Esophagus squamous epithelium (tissue), 5 donors: ENCODE results near the gene PDXDC1. TPM values are rescaled to one million over a fixed set of nuclear protein-coding genes. Genes with fewer than 3 reads are reported as not detected.
"Not testable (repeated sequence)": the region's sequence is repeated elsewhere in the genome, so short reads cannot be mapped to it uniquely, and the experiment has no call there.

Experiments used
- DNase-seq: peaks from one replicate; lab custom pipeline; 2025; lab: John Stamatoyannopoulos, UW
- H3K27ac ChIP-seq, 4 donors: fragments of 200-600 bp; sonication (generic); one replicate each; pipeline ENCODE4 v1.5.1; 2016 to 2019; ENCODE audit warnings: mild to moderate bottlenecking in 1 of 4
- H3K27me3 ChIP-seq, 4 donors: fragments of 200-600 bp; sonication (generic); 1 replicate in 3 of 4; 2 replicates in 1 of 4; pipeline versions ENCODE4 v1.5.1 to v1.6.0; 2017 to 2021; ENCODE audit warnings: antibody characterized with exemption in 1 of 4
- H3K36me3 ChIP-seq, 3 donors: fragments of 200-600 bp; sonication (generic); one replicate each; pipeline ENCODE4 v1.5.1; 2016 to 2019
- H3K4me1 ChIP-seq, 3 donors: fragments of 200-600 bp; sonication (generic); one replicate each; pipeline ENCODE4 v1.5.1; 2017 to 2019
- H3K4me3 ChIP-seq, 4 donors: fragments of 200-600 bp; sonication (generic); 1 replicate in 3 of 4; 2 replicates in 1 of 4; pipeline ENCODE4 v1.5.1; 2016 to 2019; ENCODE audit warnings: mild to moderate bottlenecking in 2 of 4, moderate library complexity in 1 of 4
- H3K9me3 ChIP-seq, 3 donors: fragments of 200-600 bp; sonication (generic); one replicate each; pipeline ENCODE4 v1.5.1; 2016 to 2019
- CTCF ChIP-seq, 6 experiments: fragments of 450-650 bp in 4 of 6; fragments of 200-600 bp in 2 of 6; sonication (generic) in 2 of 6; IDR thresholded peaks; one replicate each; pipeline ENCODE4 v1.5.1; 2016 to 2019; ENCODE audit warnings: antibody characterized with exemption in 6 of 6, mild to moderate bottlenecking in 4 of 6, moderate library complexity in 4 of 6
- WGBS, 2 donors: methylation state at CpG; one replicate each; pipeline ENCODE4 v1.1.5; 2018; 5-methylcytosine and 5-hydroxymethylcytosine counted together
- intact Hi-C: fragments of 100-400 bp; cut with DNase I; formaldehyde crosslinking; loops from one replicate; pipeline ENCODE4 v1.15.0; 2022
- total RNA-seq, 4 donors: library from RNA; depleted of rRNA; stranded (reverse); fragments of >200 nt; gene quantifications; one replicate each; pipeline ENCODE4 v1.1.0, GENCODE V29; 2016
- donor health status: DM: yes; HTN: yes; CAD: no.

Gene PDXDC1
- total RNA-seq, 4 donors from 2014 or later = 40.3 to 76.5 (median 53.9) TPM

- Histone ChIP-seq H3K4me3 (peak overlapping the region; percentile 57 to 73 (median 68)), H3K27ac (peak overlapping the region; percentile 88 to 94 (median 92)), H3K4me1 (peaks cover 2 to 51% (median 12%) of the 10 kb centered on the region in 3 donors)
- DNase-seq, intact Hi-C loops, H3K27me3 ChIP-seq, H3K36me3 ChIP-seq, H3K9me3 ChIP-seq: not testable (repeated sequence)
- TF ChIP-seq CTCF (IDR thresholded peaks at IDR 0.05) = peak in 2 of 6 experiments; percentile 29 to 36
- 1 to 10% methylated on average over 2 to 23 of the region's 47 CpGs for WGBS, 2 donors
Measured at GRCh38 chr16:14975418-14976194, 780 bp downstream of the PDXDC1 start.

GRCh38 chr16:14976971-14977736 is 2.3 kb downstream of the PDXDC1 start:
- WGBS, 2 donors = 57 to 81% methylated on average over 10 to 13 of the region's 16 CpGs

GRCh38 chr16:14978281-14978680 is 3.5 kb downstream of the PDXDC1 start:
- H3K4me3 ChIP-seq, DNase-seq, H3K27ac ChIP-seq, intact Hi-C loops, H3K27me3 ChIP-seq, H3K36me3 ChIP-seq, H3K9me3 ChIP-seq: not testable (repeated sequence)
- peaks cover 6 to 71% (median 16%) of the 10 kb centered on the region in 3 donors for H3K4me1 ChIP-seq
- WGBS, 2 donors = 96% methylated on average over 8 of the region's 8 CpGs

More at GRCh38 chr16:14976971-14977736, 2.3 kb downstream of the PDXDC1 start:
- H3K4me3 ChIP-seq, H3K27me3 ChIP-seq, intact Hi-C loops, H3K36me3 ChIP-seq, DNase-seq, H3K9me3 ChIP-seq, H3K27ac ChIP-seq: not testable (repeated sequence)
- peaks cover 3 to 60% (median 13%) of the 10 kb centered on the region in 3 donors for H3K4me1 ChIP-seq

GRCh38 chr16:14978908-14979307 is 4.1 kb downstream of the PDXDC1 start:
- H3K27me3 ChIP-seq, intact Hi-C loops, H3K9me3 ChIP-seq, DNase-seq, H3K4me3 ChIP-seq, H3K36me3 ChIP-seq: not testable (repeated sequence)
- WGBS, 2 donors = 72 to 80% methylated on average over 3 to 4 of the region's 4 CpGs
- peaks cover 6 to 69% (median 14%) of the 10 kb centered on the region in 3 donors for H3K4me1 ChIP-seq
- peak overlapping the region in 1 of 4 donors; percentile 1 for H3K27ac ChIP-seq

- Histone ChIP-seq H3K27ac (peak overlapping the region in 1 of 4 donors; percentile 72), H3K36me3 (peaks cover 0 to 22% (median 0%) of the 10 kb centered on the region in 3 donors), H3K4me1 (peaks cover 3 to 55% (median 8%) of the 10 kb centered on the region in 3 donors)
- H3K27me3 ChIP-seq, H3K4me3 ChIP-seq, intact Hi-C loops, H3K9me3 ChIP-seq, DNase-seq: not testable (repeated sequence)
- WGBS, 2 donors = 72 to 80% methylated on average over 3 of the region's 3 CpGs
Measured at GRCh38 chr16:14981234-14981633, 6.4 kb downstream of the PDXDC1 start.

GRCh38 chr16:14982521-14982920 is 7.7 kb downstream of the PDXDC1 start:
- WGBS, 2 donors = 38% methylated on average over 1 of the region's 2 CpGs; no CpG with 5 or more reads in 1 of the 2 donors
- H3K4me1 ChIP-seq = peaks cover 3 to 42% (median 7%) of the 10 kb centered on the region in 3 donors
- DNase-seq, H3K4me3 ChIP-seq, H3K27me3 ChIP-seq, H3K9me3 ChIP-seq, intact Hi-C loops: not testable (repeated sequence)
- peak overlapping the region; percentile 5 to 72 (median 62) for H3K27ac ChIP-seq
- H3K36me3 ChIP-seq = peaks cover 0 to 31% (median 0%) of the 10 kb centered on the region in 3 donors

- WGBS, 2 donors = 83 to 84% methylated on average over 8 of the region's 8 CpGs
- intact Hi-C loops, H3K27ac ChIP-seq, H3K27me3 ChIP-seq, DNase-seq, H3K9me3 ChIP-seq, H3K4me3 ChIP-seq, H3K4me1 ChIP-seq: not testable (repeated sequence)
- peaks cover 0 to 59% (median 0%) of the 10 kb centered on the region in 3 donors for H3K36me3 ChIP-seq
Measured at GRCh38 chr16:14988092-14988491, 13.3 kb downstream of the PDXDC1 start.

GRCh38 chr16:14988661-14989191 is 13.9 kb downstream of the PDXDC1 start:
- H3K27ac ChIP-seq, DNase-seq, H3K4me1 ChIP-seq, H3K4me3 ChIP-seq, H3K27me3 ChIP-seq, intact Hi-C loops, H3K9me3 ChIP-seq: not testable (repeated sequence)
- 95 to 97% methylated on average over 17 to 20 of the region's 25 CpGs for WGBS, 2 donors
- H3K36me3 ChIP-seq = peaks cover 0 to 59% (median 0%) of the 10 kb centered on the region in 3 donors

GRCh38 chr16:14989291-14990281 is 14.8 kb downstream of the PDXDC1 start:
- H3K4me1 ChIP-seq, DNase-seq, H3K27ac ChIP-seq, intact Hi-C loops, H3K9me3 ChIP-seq, H3K27me3 ChIP-seq: not testable (repeated sequence)
- 91 to 99% methylated on average over 12 to 33 of the region's 98 CpGs for WGBS, 2 donors
- peaks cover 0 to 58% (median 0%) of the 10 kb centered on the region in 3 donors for H3K36me3 ChIP-seq
- H3K4me3 ChIP-seq = peak overlapping the region in 1 of 4 donors; percentile 45
